ENCODE measurements around the gene ACOT12. TPM values are rescaled to one million over a fixed set of nuclear protein-coding genes. Genes with fewer than 3 reads are reported as not detected.

Gene ACOT12
- total and polyA plus RNA-seq, 8 donors: 0.15 to 0.77 (median 0.34) TPM; not detected in 2

GRCh38 chr5:81402192-81402930 lies 8.4 kb upstream of the ACOT12 start:
- H3K4me1 ChIP-seq: no peaks in the 10 kb centered on the region
- no peak for TF ChIP-seq CTCF (IDR thresholded peaks at IDR 0.05)
- ATAC-seq (no peak), DNase-seq (no peak)
- intact Hi-C loops (cut with DNase I): no loop called here
- peaks cover 0 to 4% of the 10 kb centered on the region in 2 donors for H3K27me3 ChIP-seq
- no peaks in the 10 kb centered on the region for H3K36me3 ChIP-seq
- no peak overlapping the region for H3K27ac ChIP-seq
- no peak overlapping the region for H3K4me3 ChIP-seq
- no peaks in the 10 kb centered on the region for H3K9me3 ChIP-seq

GRCh38 chr5:81401266-81401665 lies 7.3 kb upstream of the ACOT12 start:
- Histone ChIP-seq H3K9me3 (no peaks in the 10 kb centered on the region), H3K4me1 (no peaks in the 10 kb centered on the region), H3K27me3 (peaks cover 0 to 10% of the 10 kb centered on the region in 2 donors), H3K36me3 (no peaks in the 10 kb centered on the region), H3K4me3 (no peak overlapping the region), H3K27ac (no peak overlapping the region)
- DNase-seq (no peak), ATAC-seq (no peak)
- no peak for TF ChIP-seq CTCF (IDR thresholded peaks at IDR 0.05)
- intact Hi-C loops (cut with DNase I): no loop called here

DNA sequence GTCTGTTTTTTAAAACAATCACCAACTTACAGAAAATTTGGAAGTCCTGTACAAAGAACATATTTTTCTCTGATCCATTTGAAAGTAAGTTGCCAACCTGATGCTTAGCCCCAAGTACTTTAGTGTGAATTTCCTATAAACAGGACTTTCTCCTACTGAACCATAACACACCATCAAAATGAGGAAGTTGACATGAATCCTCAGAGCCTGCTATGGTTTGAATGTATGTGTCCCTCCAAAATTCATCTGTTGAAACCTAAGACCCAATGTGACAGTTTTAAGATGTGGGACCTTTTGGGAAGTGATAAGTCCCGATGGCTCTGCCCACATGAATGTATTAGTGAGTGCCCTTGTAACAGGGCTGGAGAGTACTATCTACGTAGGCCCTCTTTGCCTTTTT lies 6.4 kb upstream of the ACOT12 start:
- Histone ChIP-seq H3K4me3 (no peak overlapping the region), H3K4me1 (no peaks in the 10 kb centered on the region), H3K27me3 (peaks cover 0 to 17% of the 10 kb centered on the region in 2 donors), H3K27ac (no peak overlapping the region), H3K36me3 (no peaks in the 10 kb centered on the region), H3K9me3 (no peaks in the 10 kb centered on the region)
- no peak for TF ChIP-seq CTCF (IDR thresholded peaks at IDR 0.05)
- ATAC-seq (no peak), DNase-seq (no peak)
- intact Hi-C loops (cut with DNase I): no loop called here

GRCh38 chr5:81398741-81399140 lies 4.8 kb upstream of the ACOT12 start:
- TF ChIP-seq CTCF (IDR thresholded peaks at IDR 0.05): no peak
- Histone ChIP-seq H3K36me3 (no peaks in the 10 kb centered on the region), H3K27me3 (peaks cover 9 to 33% of the 10 kb centered on the region in 2 donors), H3K27ac (no peak overlapping the region), H3K4me1 (peaks cover 0 to 7% of the 10 kb centered on the region in 2 donors), H3K9me3 (peaks cover 0 to 2% of the 10 kb centered on the region in 2 donors), H3K4me3 (no peak overlapping the region)
- DNase-seq (no peak), ATAC-seq (no peak)
- intact Hi-C loops (cut with DNase I): no loop called here

DNA sequence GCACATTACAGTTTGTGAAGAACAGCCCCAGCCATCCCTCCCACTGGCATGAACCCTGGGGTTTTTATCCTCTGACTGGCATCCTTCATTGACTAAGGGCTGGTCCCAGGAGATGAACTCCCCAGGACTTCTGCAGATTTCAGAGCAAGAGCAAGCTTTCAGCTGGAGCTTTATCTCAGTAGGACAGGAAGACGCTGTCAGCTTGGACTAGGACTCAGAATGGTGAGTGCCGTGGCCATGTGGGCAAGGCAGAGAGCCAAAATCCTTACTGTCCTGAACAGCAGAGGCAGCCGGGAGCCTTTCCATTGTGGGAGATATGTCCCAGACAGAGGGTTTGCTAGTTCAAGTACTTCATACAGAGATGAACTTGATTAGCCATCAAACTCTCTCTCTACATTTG lies 3.2 kb upstream of the ACOT12 start:
- Histone ChIP-seq H3K4me3 (no peak overlapping the region), H3K27ac (no peak overlapping the region), H3K36me3 (no peaks in the 10 kb centered on the region), H3K4me1 (peaks cover 0 to 11% of the 10 kb centered on the region in 2 donors), H3K27me3 (peaks cover 10 to 49% of the 10 kb centered on the region in 2 donors), H3K9me3 (peaks cover 0 to 2% of the 10 kb centered on the region in 2 donors)
- ATAC-seq: no peak
- DNase-seq: peak in 1 of 4 donors; percentile 43
- TF ChIP-seq CTCF (IDR thresholded peaks at IDR 0.05): no peak
- intact Hi-C loops (cut with DNase I): no loop called here

Measured in left lung (tissue), 10 donors.